HG02884 (cell line): ENCODE measurements around the gene DAB2IP.

Experiments used
- ATAC-seq: cut with Tn5 transposase; IDR thresholded peaks from one replicate; pipeline ENCODE4 v1.9.1; 2021; ENCODE audit warnings: mild to moderate bottlenecking, moderate library complexity; ENCODE audit not compliant: unreplicated experiment

DAB2IP gene

GRCh38 chr9:121755581-121755980, 104.1 kb downstream of the DAB2IP start:
- no peak for ATAC-seq

- ATAC-seq: no peak
Observed at GRCh38 chr9:121756474-121757280, 105.2 kb downstream of the DAB2IP start.

- no peak for ATAC-seq
Observed at GRCh38 chr9:121757281-121757585, 105.8 kb downstream of the DAB2IP start.

DNA sequence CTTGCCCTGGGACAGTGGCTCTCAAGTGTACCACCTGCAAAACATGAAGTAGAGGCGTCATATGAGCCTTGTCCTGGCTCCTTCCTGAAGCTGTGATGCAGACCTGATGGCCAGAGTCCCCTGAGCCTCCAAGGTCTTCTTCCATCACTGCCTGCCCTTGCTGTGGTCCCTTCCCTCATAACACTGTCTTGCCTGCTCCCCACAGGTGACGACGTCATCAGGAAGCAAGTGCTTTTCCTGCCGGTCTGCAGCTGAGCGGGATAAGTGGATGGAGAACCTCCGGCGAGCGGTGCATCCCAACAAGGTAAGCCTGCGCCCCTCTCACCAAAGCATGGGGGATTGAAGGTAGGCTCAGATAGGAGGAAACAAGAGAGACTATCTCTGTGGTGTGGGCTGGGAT, 107.3 kb downstream of the DAB2IP start:
- ATAC-seq: no peak

DNA sequence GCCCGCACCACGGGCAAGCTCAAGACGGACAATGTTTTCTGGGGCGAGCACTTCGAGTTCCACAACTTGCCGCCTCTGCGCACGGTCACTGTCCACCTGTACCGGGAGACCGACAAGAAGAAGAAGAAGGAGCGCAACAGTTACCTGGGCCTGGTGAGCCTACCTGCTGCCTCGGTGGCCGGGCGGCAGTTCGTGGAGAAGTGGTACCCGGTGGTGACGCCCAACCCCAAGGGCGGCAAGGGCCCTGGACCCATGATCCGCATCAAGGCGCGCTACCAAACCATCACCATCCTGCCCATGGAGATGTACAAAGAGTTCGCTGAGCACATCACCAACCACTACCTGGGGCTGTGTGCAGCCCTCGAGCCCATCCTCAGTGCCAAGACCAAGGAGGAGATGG, 108.6 kb downstream of the DAB2IP start:
- no peak for ATAC-seq

DNA sequence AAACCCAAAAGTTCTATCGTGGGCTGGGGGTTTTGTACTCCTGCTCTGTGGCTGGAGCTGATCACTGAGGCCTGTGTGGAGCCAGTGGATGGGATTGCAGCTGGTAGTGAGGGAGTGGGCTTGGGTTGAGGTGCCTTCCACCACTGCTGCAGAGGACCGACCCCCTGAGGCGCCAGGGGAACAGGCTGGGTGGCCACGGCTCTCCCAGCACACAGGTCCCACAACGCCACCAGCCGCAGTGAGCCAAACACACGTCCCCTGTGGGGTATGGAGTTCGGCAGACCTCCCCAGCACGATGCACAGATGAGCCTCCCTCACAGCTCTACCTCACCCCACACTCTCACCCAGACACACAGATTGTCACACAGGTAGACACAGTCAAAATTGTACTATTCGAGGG, 109.1 kb downstream of the DAB2IP start:
- no peak for ATAC-seq

- no peak for ATAC-seq
Observed at GRCh38 chr9:121763131-121763530, 111.7 kb downstream of the DAB2IP start.

GRCh38 chr9:121763561-121764370, 112.3 kb downstream of the DAB2IP start:
- ATAC-seq: no peak

GRCh38 chr9:121764371-121764730, 112.9 kb downstream of the DAB2IP start:
- ATAC-seq: no peak

DNA sequence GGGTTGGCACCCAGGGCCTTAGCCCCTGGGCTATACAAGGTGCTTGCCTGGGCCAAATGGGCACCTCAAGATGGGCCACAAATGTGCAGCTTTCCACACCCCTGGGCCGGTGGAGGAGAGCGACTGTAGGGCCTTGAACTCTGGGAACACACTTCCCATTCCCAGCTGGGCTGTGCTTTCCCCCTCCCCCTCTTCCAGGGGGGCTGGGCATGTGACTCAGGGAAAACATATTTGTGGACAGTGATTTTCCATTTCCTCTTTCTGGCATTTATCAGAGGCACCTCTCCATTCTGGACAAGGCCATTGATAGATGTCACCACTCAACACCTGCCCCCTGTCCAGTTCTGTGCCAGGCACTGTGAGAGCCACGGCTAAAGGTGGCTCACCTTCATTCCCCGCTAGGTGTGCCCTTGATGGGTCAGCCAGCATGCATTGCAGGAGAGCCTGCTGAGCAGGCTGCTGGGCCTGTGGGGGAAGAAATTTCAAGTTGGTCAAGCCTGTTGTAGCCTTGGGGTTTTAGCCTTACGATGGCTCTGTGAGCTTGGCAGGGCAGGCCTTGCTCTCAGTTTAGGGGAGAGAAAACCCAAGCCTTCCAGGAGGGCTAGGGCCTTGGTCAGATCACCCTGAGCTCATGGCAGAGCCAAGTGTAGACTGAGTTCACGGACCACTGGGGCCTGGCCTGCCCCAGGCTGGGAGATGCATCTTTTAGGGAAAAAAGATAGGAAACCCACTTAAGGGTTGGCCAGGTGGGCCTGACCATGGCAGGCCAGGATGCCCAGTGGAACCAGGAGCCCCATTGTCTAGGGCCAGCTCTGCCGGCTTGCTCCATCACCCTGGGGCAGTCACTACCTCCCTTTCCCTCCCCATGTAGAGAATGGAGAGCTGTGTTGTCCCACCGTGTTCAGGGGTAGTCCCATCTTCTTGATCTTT, 113.9 kb downstream of the DAB2IP start:
- no peak for ATAC-seq

DNA sequence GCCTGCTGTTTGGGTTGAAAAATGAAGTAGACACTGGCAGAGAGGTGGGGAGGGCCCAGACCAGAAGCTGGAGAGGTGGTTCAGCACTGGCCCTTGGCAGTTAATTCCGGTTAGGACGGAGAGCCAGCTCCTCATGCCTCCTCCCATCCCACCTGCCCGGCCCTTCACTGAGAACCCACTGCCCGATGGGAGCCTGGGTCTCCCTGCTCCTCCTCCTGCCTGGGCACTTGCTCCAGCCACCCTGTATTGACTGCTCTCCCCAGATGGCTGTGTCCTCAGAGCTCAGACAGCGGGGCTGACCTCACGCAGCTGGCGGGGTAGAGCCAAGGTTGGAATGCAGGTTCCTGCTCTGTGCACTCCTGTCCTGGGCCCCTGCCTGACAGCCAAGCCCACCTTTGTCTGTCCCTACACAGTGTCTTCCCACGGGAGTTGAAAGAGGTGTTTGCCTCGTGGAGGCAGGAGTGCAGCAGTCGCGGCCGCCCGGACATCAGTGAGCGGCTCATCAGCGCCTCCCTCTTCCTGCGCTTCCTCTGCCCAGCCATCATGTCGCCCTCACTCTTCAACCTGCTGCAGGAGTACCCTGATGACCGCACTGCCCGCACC, 114.7 kb downstream of the DAB2IP start:
- ATAC-seq: no peak

DNA sequence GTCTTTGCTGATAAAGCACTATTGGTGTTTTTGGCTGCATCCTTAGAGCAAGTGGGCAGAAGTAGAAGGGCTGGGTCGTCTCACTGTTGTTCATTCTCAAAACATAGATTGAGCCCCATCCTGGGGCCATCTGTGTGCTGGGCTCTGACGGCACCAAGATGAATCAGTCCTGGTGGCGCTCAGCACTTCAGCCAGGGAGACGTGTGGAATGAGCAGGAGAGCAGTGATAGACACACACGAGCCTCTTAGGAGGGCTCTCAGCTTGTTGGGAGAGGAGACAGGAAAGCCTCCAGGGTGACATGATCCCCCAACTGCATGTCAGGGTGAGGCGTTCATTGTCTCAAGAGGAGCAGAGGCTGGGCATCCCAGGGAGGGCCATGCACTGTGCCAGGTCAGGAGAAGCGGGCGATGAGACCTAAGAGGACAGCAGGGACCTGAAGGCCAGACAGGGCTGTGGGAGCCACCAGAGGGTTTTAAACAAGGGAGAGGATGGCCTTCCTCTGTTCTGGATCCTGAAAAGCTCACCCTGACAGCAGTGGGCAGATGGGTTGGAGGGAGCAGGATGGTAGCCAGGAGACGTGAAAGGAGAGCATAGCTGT, 115.8 kb downstream of the DAB2IP start:
- no peak for ATAC-seq

DNA sequence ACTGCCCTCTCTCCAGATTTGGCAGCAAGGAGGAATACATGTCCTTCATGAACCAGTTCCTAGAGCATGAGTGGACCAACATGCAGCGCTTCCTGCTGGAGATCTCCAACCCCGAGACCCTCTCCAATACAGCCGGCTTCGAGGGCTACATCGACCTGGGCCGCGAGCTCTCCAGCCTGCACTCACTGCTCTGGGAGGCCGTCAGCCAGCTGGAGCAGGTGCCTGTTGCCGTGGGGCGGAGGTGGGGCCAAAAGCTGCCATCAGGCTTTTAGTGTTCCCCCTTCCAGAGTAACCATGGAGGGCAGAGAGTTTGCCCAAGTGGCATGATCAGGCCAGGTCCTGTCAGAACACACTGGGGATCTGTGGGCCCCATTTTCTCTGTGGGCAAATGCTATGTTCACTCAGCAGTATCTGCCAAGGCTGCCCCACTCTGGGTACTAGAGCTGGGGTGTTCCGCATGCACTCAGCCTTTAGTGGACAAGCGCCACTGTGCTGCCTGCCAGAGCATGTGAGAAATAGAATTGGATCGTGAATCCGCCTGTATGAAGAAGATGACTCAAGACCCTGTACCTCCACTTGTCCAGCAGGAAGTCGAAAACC, 117.1 kb downstream of the DAB2IP start:
- ATAC-seq: no peak

DNA sequence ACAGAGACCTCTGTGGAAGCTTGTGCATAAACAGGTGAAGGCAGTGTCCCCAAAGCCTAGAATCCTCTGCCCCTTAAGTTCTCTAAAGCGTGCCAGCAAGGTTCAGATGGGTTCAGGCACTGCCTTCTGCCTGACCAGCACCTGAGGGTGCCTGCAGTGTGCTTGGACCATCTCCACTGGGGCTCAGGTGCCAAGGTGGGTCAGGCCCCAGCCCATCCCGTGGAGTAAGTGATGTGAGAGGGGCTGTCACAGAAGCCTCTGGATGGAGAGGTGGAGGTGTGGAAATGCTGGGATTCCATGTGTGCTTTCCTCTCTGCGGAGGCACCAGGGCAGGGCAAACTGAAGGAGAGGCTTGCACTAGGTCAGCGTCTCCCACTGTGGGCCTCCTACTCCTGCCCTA, 118.5 kb downstream of the DAB2IP start:
- no peak for ATAC-seq

DNA sequence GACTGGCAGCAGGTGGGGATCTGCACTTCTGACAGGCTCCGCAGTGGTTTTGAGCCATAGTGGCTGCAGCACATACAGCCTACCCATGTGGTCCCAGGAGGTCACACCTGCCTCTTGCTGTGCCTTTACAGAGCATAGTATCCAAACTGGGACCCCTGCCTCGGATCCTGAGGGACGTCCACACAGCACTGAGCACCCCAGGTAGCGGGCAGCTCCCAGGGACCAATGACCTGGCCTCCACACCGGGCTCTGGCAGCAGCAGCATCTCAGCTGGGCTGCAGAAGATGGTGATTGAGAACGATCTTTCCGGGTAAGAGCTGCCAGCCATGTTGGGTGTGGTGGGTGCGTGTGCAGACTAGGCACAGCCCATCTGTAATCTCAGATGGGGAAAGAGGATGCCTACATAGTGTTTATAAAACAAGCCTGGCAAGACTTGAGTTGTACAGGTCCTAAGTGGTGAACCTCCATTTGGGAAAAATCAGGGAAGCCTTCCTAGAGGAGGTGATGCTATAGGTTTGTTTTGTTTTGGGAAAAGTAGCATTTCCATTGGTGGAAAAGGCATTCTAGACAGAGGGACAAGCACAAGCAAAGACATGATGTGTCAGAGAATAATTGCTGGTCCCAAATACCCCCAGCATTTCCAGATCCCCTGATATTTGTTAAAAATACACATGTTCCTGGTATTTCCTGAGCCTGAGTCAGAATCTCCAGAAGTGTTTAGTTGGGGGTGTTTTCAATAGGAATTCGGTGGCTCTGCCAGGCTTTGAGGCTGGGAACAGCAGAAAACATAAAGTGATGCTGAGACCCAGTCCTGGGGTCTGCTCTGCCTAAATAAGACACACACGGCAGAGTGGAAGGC, 119.2 kb downstream of the DAB2IP start:
- no peak for ATAC-seq

DNA sequence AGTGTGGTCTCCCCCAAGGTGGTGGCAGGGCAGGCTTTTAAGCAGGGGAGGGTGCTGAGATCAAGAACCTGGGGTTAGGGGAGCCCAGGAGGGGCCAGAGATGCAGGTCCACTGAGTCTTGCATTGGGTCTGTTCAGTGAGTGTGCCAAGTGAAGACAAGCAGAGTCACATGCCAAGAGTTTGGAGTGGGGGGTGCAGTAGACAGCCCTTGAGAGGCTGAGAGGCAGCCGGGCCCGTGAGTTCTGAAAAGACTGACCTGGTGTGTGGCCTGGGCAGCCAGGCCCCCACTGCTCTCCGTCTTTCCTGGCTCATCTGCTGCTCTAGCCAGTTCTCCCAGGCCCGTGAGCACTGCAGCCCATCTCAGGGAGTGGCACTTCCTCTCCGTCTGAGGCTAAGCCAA, 120.0 kb downstream of the DAB2IP start:
- ATAC-seq: no peak

DNA sequence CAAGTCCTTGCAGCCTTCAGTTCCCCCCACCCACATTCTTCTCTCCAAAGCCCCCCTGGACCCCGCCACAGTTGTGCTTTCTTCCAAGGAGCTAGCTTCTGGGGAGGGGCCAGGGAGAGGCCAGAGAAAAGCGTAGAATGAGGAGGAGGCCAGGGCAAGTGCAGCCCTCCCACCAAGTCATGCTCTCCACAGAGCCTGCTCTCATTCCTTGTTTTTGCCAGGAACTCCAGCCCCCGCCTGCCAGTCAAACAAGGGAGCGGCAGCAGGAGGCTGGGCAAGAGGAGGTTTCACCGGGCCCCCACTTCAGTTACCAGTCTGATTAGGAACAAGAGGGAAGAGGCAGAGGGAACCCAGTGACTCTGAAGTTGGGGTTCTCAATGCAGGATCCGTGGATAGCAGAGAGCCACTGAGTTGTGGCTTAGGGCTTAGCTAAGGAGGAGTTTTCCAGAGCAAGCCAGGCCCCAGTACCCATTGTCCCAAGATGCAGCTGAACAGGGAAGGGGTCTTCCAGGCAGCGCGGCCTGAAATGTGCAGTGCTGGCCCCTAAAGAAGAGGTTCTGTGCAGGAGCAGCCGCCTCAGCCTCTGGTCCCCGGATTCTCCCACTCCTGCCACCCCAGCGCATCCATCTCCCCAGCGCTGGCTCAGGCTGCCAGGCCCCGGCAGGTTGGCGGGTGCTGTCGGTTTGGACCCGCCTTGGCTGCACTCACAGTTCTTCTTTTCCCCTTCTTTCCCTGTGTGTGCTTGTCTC, 120.6 kb downstream of the DAB2IP start:
- no peak for ATAC-seq

GRCh38 chr9:121772600-121773285, 121.3 kb downstream of the DAB2IP start:
- no peak for ATAC-seq
